K562 (cell line): ENCODE results near the gene ZNF296. TPM values are rescaled to one million over a fixed set of nuclear protein-coding genes. Genes with fewer than 3 reads are reported as not detected.

Experiments
- ATAC-seq: fragments of 200-7000 bp; cut with Tn5 transposase; 3 replicates; pipeline ENCODE4 v1.9.1; 2020; ENCODE audit warnings: moderate library complexity
- BruUV-seq: library from RNA; stranded (reverse); fragments of 400-500 nt; replicated peaks from 2 replicates; lab custom pipeline; 2021; lab: Mats Ljungman, UMichigan
- CTCF ChIA-PET: fragments of 300-600 bp; formaldehyde crosslinking; extraction: SDS; loops from one replicate; lab custom pipeline; 2021; ENCODE audit warnings: low intra/inter-chr PET ratio; lab: Yijun Ruan, JAX
- POLR2A ChIA-PET: fragments of 300-600, 350-650 bp; sonication (Branson Sonifier 250); formaldehyde crosslinking; extraction: SDS; loops from one replicate; lab custom pipeline; 2021; ENCODE audit warnings: antibody characterized with exemption, inconsistent platforms; lab: Yijun Ruan, JAX
- DNase-seq, 4 experiments: peaks; one replicate each; pipeline versions ENCODE4 v3.0.0 to v3.0.0-alpha.2; 2011 to 2018; ENCODE audit warnings: low spot score in 3 of 4, mixed read lengths in 3 of 4; ENCODE audit errors: extremely low read depth in 1 of 4
- FAIRE-seq: peaks from 2 replicates; lab custom pipeline; 2011; peaks lifted over from hg19 to GRCh38; lab: Jason Lieb, UNC
- H2AFZ ChIP-seq: 2 replicates; pipeline ENCODE4 v1.6.0; 2011; ENCODE audit warnings: low read depth, low read length, control low read depth, inconsistent platforms
- H3K27ac ChIP-seq: fragments of 200-600 bp; 3 replicates; pipeline ENCODE4 v1.8.0; 2011; ENCODE audit warnings: low read depth, mild to moderate bottlenecking, control low read depth, inconsistent platforms, low read length, moderate library complexity, mixed read lengths; ENCODE audit errors: extremely low read depth
- H3K27me3 ChIP-seq, 2 experiments: fragments of 300-600 bp in 1 of 2; 2 replicates in 1 of 2; 3 replicates in 1 of 2; pipeline versions ENCODE4 v1.6.0 to v1.8.0; 2011; ENCODE audit warnings: inconsistent platforms in 2 of 2, low read length in 2 of 2, mild to moderate bottlenecking in 1 of 2, mixed read lengths in 1 of 2, moderate library complexity in 1 of 2; ENCODE audit not compliant: control insufficient read depth in 2 of 2, insufficient read depth in 2 of 2
- H3K36me3 ChIP-seq: fragments of 300-600 bp; 3 replicates; pipeline ENCODE4 v1.8.0; 2011; ENCODE audit warnings: mild to moderate bottlenecking, low read length, inconsistent platforms; ENCODE audit not compliant: control insufficient read depth, insufficient read depth
- H3K4me1 ChIP-seq, 2 experiments: fragments of 200-600 bp in 1 of 2; replicated peaks in 1 of 2; 2 replicates in 1 of 2; 3 replicates in 1 of 2; pipeline versions ENCODE4 v1.5.1 to v1.8.0; 2011; ENCODE audit warnings: inconsistent platforms in 2 of 2, low read length in 2 of 2, mild to moderate bottlenecking in 1 of 2, mixed read lengths in 1 of 2, moderate library complexity in 1 of 2; ENCODE audit not compliant: control insufficient read depth in 2 of 2, insufficient read depth in 2 of 2
- H3K4me2 ChIP-seq: 2 replicates; pipeline ENCODE4 v1.6.1; 2011; ENCODE audit warnings: low read length, control low read depth, inconsistent platforms, mixed read lengths; ENCODE audit not compliant: insufficient read depth
- H3K4me3 ChIP-seq: fragments of 200-600 bp; sonication (generic), shearing (Covaris generic); 2 replicates; pipeline ENCODE4 v1.5.1; 2016; ENCODE audit warnings: control low read depth, inconsistent platforms
- H3K79me2 ChIP-seq: fragments of 200-600 bp; 3 replicates; pipeline ENCODE4 v1.8.0; 2011; ENCODE audit warnings: low read length, inconsistent platforms; ENCODE audit not compliant: control insufficient read depth, insufficient read depth
- H3K9ac ChIP-seq, 2 experiments: 2 replicates each; pipeline versions ENCODE4 v1.6.0 to v1.6.1; 2011; ENCODE audit warnings: low read depth in 2 of 2, low read length in 2 of 2, control low read depth in 1 of 2, inconsistent platforms in 1 of 2, mild to moderate bottlenecking in 1 of 2, mixed read lengths in 1 of 2; ENCODE audit not compliant: insufficient read depth in 1 of 2
- H3K9me1 ChIP-seq: one replicate; pipeline ENCODE4 v1.6.0; 2011; ENCODE audit warnings: inconsistent platforms, mild to moderate bottlenecking, low read length, moderate library complexity; ENCODE audit not compliant: control insufficient read depth, insufficient read depth
- H3K9me3 ChIP-seq: replicated peaks from 2 replicates; pipeline ENCODE4 v1.5.1; 2011; ENCODE audit warnings: low read depth, low read length, inconsistent platforms; ENCODE audit not compliant: control insufficient read depth, insufficient read depth
- H4K20me1 ChIP-seq: replicated peaks from 2 replicates; pipeline ENCODE4 v1.6.1; 2011; ENCODE audit warnings: low read length, inconsistent platforms, mixed read lengths; ENCODE audit not compliant: control insufficient read depth, insufficient read depth
- TAF7 ChIP-seq: fragments of 450-650 bp; IDR thresholded peaks from 2 replicates; pipeline ENCODE4 v1.6.1; 2016; ENCODE audit warnings: missing genetic modification characterization, missing compliant biosample characterization
- TCF3 ChIP-seq: sonication (generic); formaldehyde crosslinking; IDR thresholded peaks from 2 replicates; pipeline ENCODE4 v1.4.0; 2020; ENCODE audit warnings: mild to moderate bottlenecking, missing genetic modification reagents
- ZBTB7A ChIP-seq: IDR thresholded peaks from 2 replicates; pipeline ENCODE4 v1.6.1; 2011; ENCODE audit warnings: low read depth, mild to moderate bottlenecking, low read length, moderate library complexity, borderline replicate concordance; ENCODE audit not compliant: control insufficient read depth
- ZNF175 ChIP-seq: fragments of 200-800 bp; sonication (Bioruptor generic); IDR thresholded peaks from 2 replicates; pipeline ENCODE4 v1.6.1; 2016; ENCODE audit warnings: low read depth, mild to moderate bottlenecking, missing genetic modification characterization, missing compliant biosample characterization
- WGBS: fragments of 100-300 bp; shearing (Covaris generic); methylation state at CpG from one replicate; pipeline ENCODE4 v1.1.6; 2016; ENCODE audit warnings: low coverage, mixed read lengths; ENCODE audit not compliant: insufficient coverage; ENCODE audit errors: missing lambda C conversion rate; 5-methylcytosine and 5-hydroxymethylcytosine counted together
- in situ Hi-C: fragments of 300-500 bp; cut with MboI; formaldehyde crosslinking; loops from 4 replicates; pipeline ENCODE4 v1.15.0; 2018; ENCODE audit warnings: inconsistent platforms, mixed read lengths
- intact Hi-C: fragments of 100-400 bp; cut with micrococcal nuclease; formaldehyde crosslinking; loops from 2 replicates; pipeline ENCODE4 v1.14.2; 2022
- polyA plus RNA-seq, 8 experiments: library from polyadenylated mRNA; depleted of rRNA in 4 of 8; stranded (reverse) in 5 of 8; unstranded in 3 of 8; fragments of >200 nt; fragmentation: Nextera tagmentation in 2 of 8; fragmentation: Illumina TruSeq in 1 of 8; extraction: Ambion mirVana in 2 of 8; extraction: Trizol in 1 of 8; gene quantifications; 2 replicates each; pipeline versions ENCODE4 v1.2.1 to v1.2.3, GENCODE V29; 2011 to 2014; ENCODE audit warnings: inconsistent platforms in 1 of 8, missing spikeins in 1 of 8
- total RNA-seq, 7 experiments: library from RNA; depleted of rRNA in 6 of 7; stranded (reverse); fragments of >200 nt in 6 of 7; fragmentation: Illumina TruSeq in 2 of 7; extraction: Trizol in 2 of 7; gene quantifications; 2 replicates each; pipeline versions ENCODE4 v1.2.1 to v1.2.3, GENCODE V29; 2011 to 2021; ENCODE audit warnings: low replicate concordance in 1 of 7
- TF ChIP-seq, protein P1 (sequence below): fragments of 250-450 bp; sonication (Bioruptor Pico); IDR thresholded peaks from 2 replicates; pipeline ENCODE4 v1.8.0; 2021; ENCODE audit warnings: borderline replicate concordance, mild to moderate bottlenecking, moderate library complexity; ENCODE audit not compliant: poor library complexity, severe bottlenecking
- TF ChIP-seq, protein P2 (sequence below): fragments of 200-800 bp; sonication (Bioruptor generic); IDR thresholded peaks from 2 replicates; pipeline ENCODE4 v1.6.1; 2017; ENCODE audit warnings: missing genetic modification characterization, missing compliant biosample characterization

ZNF296 gene
- total and polyA plus RNA-seq, 9 of the 15 experiments (the other 6 are each of a cell fraction or from before 2014, with no cell fraction given) = 0.03 to 8.8 (median 0.47) TPM; not detected in 1

GRCh38 chr19:45090606-45091005, 14.3 kb upstream of the ZNF296 start:
- no peak for TF ChIP-seq TAF7 (tag)
- no peak for TF ChIP-seq ZBTB7A
- TF ChIP-seq, protein P1, sequence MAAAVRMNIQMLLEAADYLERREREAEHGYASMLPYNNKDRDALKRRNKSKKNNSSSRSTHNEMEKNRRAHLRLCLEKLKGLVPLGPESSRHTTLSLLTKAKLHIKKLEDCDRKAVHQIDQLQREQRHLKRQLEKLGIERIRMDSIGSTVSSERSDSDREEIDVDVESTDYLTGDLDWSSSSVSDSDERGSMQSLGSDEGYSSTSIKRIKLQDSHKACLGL (CRISPR knock-in tag) = no peak
- no peak for TF ChIP-seq TCF3 (CRISPR knock-in tag)
- TF ChIP-seq, protein P2, sequence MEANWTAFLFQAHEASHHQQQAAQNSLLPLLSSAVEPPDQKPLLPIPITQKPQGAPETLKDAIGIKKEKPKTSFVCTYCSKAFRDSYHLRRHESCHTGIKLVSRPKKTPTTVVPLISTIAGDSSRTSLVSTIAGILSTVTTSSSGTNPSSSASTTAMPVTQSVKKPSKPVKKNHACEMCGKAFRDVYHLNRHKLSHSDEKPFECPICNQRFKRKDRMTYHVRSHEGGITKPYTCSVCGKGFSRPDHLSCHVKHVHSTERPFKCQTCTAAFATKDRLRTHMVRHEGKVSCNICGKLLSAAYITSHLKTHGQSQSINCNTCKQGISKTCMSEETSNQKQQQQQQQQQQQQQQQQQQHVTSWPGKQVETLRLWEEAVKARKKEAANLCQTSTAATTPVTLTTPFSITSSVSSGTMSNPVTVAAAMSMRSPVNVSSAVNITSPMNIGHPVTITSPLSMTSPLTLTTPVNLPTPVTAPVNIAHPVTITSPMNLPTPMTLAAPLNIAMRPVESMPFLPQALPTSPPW (CRISPR knock-in tag) = no peak
- no peak for TF ChIP-seq ZNF175 (CRISPR knock-in tag)
- H3K4me3 ChIP-seq = no peak overlapping the region
- peaks cover 13 to 43% of the 10 kb centered on the region in 2 experiments for H3K4me1 ChIP-seq
- POLR2A ChIA-PET = no interaction called here
- H3K36me3 ChIP-seq = peaks cover 65% of the 10 kb centered on the region; the same call in 2 of the 3 replicates
- peak overlapping the region in 1 of 2 experiments; percentile 78; a peak in 1 of 4 replicates for H3K9ac ChIP-seq
- CTCF ChIA-PET = no interaction called here
- WGBS = 84% methylated on average over 5 of the region's 5 CpGs
- no peak overlapping the region for H2AFZ ChIP-seq
- DNase-seq = no peak
- no TSS peak for BruUV-seq
- H4K20me1 ChIP-seq = peaks cover 9% of the 10 kb centered on the region
- peaks cover 41% of the 10 kb centered on the region for H3K79me2 ChIP-seq
- H3K9me3 ChIP-seq = no peaks in the 10 kb centered on the region
- intact Hi-C loops = no loop called here
- H3K4me2 ChIP-seq = peak overlapping the region; percentile 64; the same call in 1 of the 2 replicates
- no peaks in the 10 kb centered on the region for H3K27me3 ChIP-seq
- no peak for FAIRE-seq
- H3K27ac ChIP-seq = no peak overlapping the region
- no peaks in the 10 kb centered on the region for H3K9me1 ChIP-seq
- in situ Hi-C loops = no loop called here
- ATAC-seq = no peak
